NCI-H446 treated with DMSO at 0.1 percent for 48 hours (cell line): ENCODE measurements around the gene AHRR.

Experiments used
- DNase-seq: peaks from one replicate; lab custom pipeline; 2025; lab: John Stamatoyannopoulos, UW

Gene AHRR

DNA sequence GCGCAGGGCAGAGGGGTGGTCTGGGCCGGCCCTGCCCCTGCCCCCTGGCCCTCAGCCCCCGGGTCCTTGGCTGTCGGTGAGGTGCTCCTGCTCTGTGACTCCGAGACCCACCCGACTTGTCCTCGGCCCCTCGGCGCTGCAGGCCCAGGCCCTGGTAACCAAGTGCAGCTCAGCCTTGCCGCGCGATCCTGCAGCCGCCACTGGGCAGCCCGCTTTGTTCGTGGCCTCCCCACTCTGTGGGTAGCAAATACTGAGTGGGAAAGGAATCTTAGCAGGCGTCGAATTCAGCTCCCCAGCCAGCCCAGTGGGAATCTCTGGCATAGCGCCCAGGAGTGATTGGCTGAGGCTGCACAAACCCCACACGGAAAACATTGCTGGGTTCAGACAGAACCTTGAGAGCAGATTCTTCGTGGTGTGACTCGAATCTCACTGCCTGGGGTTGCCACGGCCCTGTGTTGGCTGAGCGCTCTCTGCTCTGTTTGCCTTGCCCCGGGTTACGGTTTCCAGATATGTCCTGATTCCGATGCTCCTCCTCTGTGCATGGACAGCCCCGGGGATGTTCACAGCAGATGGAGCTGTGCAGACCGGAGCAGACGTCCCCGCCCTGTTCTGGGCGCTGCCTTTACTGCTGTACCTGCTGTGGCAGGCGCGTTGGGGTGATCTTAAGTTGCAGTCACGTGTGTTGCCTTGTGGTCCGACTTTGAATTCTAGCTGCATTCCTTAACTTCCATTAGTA lies 108.1 kb downstream of the AHRR start:
- no peak for DNase-seq

DNA sequence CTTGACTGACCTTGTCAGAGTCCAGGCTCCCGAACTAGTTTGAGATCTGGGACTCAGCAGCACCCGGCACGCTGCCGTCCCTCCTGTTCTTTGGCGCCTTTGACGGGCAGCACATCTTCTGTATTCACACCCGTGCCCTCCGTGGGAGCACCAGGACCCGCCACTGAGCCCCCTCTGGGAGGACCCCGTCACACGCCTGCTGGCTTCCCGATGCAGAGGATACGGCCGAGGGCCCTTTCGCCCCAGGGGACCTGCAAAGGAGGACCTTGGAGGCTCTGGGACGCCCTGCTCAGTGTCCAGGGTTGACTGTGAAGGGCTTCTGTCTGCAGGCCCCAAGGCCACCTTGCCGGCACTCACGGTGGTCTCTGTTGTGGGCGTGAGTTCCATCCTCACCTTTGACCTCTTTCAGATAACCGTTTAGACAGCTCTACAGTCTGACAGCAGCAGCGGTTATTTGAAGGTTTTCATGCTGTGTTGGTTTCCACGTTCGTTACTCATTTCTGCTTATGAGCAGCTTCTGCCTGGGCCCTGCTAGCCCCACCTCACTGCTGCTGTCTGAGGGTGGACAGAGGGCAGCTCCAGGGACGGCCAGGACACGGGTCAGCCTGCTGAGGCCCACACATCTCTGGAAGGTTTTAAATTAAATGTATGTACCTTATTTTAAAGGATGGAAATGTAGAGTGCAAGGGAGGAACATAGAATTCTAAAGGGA lies 108.9 kb downstream of the AHRR start:
- no peak for DNase-seq

DNA sequence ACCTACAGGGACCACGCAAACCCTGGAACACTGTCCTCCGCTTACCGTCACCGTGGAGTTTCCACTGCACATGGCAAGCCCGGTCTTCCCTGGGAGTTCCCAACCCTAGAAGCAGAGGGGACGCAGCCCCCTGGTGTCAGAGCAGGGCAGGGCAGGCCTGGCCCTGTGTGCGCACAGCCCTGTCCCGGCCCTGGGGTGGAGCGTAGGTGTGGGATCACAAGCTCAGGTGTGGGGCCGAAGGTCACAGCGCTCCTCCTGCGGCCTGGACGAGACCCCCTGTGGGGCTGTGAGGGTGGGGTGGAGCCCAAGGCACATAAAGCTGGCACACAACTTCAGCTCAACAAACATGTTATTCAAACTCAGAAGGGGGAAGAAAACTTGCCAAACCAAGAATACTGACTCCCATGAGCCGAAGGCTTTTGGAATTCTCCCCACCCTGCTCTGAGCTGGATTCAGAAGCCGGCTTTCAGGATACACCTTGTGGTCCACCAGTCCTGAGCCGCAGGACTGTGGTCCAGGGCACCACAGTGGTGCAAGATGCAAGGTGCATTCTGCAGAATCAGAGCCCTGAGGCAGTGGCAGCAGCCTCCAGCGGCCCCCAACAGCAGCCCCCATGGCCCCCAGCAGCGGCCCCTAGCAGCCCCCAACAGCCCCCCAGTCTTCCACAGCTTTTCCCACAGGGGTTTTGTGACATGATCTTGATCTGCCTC lies 109.6 kb downstream of the AHRR start:
- DNase-seq = no peak

DNA sequence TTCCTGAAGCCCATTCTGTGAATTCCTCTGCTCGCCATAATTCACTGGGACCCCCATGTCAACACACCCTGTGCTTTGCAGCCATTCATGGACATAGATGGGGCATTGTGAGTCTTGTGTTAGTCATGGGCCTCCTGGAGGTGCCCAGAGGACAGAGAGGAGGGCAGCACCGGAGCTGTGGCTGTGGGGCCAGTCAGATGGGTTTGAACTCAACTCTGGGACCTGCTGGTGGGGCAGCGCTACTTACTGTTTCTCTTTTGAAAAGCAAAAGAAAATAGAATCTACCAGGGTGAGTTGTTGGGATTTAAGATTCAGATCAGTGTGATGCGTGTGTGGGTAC lies 110.2 kb downstream of the AHRR start:
- DNase-seq = no peak

DNA sequence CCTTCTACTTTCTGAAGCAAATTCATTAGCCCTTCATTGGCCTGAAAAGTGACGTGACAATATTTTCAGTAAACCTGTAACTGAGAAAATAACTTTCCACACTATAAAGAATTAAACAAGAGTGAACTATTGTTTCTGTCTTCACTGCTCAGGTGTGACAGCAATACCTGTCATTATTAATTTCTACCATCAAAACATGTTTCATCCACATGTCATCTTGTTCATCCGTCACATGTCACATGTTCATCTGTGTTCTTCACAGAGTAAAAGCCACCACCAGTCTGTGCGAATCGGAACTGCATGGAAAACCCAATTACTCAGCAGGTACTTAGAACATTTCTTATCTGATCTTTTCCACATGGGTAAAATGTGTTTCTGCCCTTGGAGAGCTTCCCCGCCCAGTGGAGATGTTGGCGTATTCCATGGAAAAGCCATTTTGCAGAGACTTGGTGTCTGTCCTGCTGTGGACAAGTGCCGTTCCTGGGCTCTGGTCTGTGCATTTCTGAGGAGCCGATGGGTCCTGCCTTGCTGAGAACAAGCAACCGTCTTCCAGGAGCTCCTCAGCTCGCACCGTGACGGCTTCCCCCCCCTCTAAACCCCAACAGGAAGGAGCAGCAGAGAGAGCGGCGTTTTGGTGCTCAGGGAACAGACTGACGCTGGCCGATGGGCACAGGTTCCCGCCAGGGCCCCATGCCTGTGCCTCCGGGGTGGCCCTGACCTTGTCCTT lies 110.8 kb downstream of the AHRR start:
- no peak for DNase-seq

DNA sequence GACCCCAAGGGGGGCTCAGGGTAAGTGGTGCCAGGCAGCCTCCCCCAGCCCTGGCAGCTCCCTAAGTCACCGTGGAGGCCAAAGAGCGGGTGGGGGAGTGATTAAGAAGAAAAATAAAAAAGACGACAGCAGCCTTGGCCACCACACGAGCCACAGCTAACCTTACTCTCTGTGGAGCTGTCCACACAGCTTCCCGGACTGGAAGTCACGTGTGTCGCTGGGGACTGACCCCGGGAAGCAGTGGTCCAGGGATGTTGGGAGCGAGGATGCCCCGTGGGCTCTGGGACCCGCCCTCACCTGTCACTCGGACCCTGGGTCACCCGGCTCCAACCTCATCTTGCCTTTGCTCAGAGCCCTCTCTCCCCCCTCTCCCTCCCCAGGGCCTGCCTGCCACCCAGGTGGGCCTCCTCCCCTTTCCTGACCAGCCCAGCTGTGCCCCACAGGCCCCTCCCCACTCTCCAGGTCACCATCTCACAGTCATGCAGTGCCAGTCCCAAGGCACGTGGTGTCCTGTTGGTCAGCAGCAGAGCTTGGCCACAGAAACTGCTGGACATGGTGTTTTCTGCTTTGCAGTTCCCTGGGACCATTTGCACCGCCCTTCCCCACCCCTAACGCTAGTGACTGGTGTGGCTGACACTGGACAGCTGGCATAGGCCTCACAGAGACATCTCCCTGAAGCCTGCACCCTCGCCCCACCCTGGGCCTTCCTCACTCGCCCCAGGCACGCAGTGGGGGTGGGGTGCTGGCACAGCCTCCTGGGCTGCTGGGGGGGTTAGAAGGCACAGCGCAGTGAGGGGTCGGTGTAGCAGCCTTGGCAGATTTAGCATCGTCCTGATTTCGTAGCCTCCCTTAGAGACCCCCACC lies 111.6 kb downstream of the AHRR start:
- no peak for DNase-seq

DNA sequence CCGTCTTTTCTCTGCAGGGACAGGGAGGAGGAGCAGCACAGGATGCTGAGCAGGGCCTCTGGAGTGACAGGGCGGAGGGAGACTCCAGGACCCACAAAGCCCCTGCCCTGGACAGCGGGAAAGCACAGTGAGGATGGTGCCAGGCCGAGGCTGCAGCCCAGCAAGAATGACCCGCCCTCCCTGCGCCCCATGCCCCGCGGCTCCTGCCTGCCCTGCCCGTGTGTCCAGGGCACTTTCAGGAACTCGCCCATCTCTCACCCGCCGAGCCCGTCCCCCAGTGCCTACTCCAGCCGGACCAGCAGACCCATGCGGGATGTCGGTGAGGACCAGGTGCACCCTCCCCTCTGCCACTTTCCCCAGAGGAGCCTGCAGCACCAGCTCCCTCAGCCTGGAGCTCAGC lies 112.3 kb downstream of the AHRR start:
- no peak for DNase-seq

DNA sequence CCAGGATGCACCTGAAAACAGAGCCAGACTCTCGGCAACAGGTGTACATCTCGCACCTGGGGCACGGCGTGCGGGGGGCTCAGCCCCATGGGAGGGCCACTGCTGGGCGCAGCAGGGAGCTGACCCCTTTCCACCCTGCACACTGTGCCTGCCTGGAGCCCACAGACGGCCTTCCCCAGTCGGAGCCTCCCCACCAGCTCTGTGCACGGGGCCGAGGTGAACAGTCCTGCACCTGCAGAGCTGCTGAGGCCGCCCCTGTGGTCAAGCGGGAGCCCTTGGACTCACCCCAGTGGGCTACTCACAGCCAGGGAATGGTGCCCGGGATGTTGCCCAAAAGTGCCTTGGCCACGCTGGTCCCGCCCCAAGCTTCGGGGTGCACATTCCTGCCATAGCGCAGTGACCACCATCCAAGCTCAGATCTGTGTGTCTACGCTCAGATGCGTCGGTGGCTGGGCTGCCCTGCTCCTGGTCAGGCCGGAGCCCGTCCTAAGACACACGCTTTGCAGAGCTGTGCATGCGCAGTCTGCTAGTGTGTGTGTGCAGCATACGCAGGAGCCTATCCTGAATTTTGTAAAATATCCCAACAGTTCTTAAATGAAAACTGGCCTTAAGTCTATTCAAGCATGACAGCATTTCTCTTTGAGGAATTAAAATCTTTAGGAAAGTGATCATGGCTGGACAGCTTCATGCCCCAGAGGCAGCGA lies 113.1 kb downstream of the AHRR start:
- no peak for DNase-seq

DNA sequence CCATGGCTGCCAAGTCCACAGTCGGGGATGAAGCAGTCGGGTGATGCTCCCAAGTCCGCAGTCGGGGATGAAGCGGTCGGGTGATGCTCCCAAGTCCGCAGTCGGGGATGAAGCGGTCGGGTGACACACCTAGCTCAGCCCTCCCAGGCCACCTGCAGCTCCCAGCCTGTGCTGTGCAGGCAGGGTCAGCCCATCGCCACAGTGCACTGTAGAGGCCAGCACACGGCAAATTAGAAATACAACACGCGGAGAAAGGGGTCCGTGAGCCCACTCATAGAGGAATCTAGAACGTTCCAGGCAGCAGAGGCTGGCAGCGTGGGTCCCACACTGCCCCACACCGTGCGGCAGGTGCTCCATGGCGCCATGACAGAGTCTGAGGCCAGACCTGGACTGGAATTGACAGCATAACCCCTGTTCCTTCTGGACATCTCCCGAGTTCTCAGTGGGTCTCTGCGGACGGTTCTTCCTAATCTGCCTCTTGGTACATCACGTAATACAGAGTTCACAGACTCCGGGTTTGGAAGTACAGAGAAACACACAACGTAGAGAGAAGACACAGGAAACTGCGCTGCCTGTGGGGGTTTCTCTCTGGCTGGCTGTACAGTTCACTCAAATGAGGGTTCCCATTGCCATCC lies 113.8 kb downstream of the AHRR start:
- no peak for DNase-seq

DNA sequence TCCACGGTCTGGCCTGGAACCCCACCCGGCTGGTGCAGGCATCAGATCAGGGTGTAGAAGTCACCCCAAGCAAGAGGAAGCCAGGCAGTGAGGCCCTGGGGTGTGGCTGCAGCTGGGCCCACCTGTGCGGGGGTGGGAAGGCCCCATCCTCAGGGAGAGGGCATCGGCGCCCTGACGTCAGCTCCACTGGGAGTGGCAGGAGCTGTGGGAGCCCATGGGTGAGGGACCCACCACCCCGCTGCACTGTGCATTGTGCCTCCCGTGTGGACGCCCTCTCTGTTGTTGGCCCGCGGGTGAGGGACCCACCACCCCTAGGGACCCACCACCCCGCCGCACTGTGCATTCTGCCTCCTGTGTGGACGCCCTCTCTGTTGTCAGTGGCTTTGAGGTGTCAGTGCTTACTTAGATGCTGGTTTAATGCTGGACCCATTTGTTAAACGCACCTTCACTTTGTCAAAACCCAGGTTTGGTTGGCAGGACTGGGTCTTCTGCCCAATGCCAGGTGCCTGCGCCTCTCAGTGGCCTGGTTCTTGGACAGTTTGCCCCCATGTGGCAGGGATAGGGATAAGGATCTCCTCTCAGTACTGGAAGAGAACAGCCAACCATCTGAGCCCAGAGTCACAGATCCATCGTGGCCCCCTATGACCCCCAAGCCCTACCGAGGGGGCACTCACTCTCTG lies 114.6 kb downstream of the AHRR start:
- no peak for DNase-seq

DNA sequence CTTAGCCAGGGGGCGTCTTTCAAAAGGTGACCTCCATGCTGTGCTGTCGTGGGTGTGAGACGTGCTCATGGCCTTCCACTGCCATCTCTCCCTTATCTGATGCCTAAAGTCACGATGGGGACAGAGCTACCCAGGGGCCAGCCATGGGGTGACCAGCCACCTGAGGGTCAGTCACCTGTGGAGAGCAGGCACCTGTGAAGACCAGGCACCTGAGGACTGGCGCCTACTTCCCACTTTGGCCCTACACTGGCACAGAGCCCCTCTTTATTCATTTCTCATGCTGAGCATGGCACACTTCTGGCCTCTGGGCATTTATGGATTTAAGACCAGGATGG lies 115.1 kb downstream of the AHRR start:
- no peak for DNase-seq

DNA sequence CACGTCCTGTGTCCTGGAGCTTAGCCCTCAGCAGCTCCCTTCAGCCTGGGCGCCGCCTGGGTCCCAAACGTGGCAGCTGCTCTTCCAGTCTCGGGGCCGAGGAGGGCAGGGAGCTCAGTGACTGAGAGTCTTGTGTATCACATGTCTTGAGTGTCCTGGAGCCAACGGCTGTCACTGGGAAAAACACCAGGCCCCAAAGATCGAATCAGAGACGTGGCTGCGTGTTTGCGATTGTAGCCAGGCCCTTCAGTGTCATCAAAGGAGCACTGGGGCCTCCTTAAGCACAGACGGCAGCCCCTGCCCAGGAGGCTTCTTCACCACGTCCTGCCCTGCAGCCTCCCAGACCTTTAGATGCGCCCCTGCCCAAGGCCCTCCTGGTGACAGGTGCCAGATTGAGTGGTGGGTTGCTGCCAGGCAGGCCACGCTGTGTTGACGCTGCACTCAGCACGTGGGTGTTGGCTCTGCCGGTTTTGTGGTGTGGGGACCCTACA lies 115.8 kb downstream of the AHRR start:
- DNase-seq = no peak

DNA sequence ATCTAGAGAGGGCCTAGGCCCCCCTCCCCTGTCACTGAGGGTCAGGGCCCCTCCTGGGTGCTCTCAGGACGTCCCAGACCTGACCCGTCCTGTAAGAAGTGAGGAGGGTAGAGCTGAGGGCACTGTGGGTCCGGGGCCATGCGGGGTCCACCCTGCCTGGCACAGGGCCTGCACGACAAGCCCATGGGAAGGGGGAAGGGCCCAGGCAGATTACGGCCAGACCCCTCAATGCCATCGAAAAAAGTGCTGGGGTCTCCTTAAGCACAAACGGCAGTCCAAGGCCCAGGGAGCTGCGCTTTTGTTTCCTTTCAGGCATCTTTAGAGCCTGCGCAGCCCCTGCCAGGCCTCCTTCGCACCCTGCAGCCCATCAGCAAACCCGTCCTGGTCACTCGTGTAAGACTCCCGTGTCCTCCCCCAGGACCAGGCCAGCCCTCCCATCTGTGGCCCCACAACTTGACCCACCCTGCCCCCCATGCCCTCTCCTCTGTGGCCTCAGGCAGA lies 117.0 kb downstream of the AHRR start:
- no peak for DNase-seq

DNA sequence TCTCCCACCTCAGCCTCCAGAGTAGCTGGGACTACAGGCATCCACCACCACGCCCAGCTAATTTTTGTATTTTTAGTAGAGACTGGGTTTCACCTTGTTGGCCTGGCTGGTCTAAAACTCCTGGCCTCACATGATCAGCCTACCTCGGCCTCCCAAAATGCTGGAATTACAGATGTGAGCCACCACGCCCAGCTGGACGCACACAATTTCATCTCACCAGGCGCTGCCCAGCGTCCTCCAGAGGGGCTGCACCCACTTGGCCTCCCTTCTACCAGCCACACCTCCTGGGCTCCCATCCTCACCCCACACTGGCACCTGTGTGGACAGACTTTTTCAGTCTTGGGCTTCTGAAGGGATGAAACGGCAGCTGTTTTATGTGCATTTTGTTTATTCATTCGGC lies 117.7 kb downstream of the AHRR start:
- DNase-seq = no peak

DNA sequence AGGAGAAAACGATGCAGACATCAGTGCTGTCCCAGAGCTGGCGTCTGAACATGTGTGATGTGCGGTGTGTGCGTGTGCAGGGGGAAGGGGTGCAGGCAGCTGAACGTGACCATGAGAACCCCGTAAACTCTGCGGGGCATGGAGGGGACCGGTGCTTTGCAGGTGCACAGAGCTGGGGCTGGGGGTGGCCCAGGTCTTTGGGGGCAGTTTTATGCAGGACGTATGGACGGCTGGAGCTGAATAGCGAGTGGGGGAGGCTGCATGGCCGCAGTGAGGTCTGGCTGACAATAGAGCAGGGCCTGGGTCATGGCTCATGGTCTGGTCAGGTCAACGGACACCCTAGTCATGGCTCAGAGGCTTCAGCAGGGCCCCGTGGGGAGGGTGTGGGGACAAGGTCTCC lies 118.1 kb downstream of the AHRR start:
- no peak for DNase-seq

DNA sequence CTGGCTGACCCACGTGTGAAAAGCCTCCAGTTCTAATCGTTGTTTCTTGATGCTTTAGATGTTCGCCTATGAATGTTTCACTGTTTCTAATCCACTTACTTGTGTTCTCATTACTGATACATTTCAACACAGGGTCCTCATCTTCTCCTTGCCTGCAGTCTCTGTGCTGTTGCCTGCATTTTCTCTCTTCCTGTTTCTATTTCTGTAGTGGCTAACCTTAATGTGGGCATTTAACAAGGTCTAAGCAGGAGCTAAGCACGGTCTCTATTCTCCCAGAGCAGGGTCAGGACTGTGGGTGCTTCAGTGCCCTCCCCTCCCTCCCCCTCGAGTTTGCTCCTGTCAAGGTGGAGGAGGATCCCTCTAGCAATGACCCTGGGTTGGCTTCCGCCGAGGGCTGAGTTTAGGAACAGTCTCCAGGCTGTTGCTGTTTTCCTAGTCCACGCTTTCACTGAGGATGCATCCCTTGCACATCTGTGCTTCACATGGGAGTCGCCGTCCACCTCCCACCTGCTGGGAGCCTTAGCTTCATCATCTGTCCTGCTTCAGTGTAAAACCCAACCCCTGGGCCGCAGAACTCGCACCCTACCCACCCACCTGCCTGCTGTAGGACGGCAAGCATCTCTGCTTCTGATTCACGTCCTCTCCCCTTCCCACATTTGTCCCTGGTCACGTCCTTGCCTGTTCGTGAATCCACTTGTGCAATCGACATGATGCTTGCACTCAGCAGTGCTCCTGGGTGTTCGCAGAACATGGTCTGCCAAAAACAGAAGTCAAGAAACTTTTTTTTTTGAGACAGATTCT lies 119.1 kb downstream of the AHRR start:
- no peak for DNase-seq

DNA sequence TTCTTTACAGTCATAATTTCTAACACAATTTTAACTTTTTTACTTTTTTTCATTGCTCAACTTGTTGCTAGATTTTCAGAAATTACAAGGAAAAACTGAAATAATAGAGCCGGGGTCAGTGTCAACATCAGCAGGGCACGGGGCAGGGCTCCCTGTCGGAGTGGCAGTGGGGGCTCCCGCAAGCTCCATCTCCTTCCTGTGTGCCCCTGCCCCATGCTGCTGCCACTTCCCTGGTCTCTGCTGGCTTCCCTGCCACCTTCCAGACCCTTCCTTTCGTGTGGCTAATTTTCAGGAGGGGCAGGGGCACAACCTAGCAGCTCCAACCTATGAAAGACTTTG lies 120.5 kb downstream of the AHRR start:
- DNase-seq = no peak

DNA sequence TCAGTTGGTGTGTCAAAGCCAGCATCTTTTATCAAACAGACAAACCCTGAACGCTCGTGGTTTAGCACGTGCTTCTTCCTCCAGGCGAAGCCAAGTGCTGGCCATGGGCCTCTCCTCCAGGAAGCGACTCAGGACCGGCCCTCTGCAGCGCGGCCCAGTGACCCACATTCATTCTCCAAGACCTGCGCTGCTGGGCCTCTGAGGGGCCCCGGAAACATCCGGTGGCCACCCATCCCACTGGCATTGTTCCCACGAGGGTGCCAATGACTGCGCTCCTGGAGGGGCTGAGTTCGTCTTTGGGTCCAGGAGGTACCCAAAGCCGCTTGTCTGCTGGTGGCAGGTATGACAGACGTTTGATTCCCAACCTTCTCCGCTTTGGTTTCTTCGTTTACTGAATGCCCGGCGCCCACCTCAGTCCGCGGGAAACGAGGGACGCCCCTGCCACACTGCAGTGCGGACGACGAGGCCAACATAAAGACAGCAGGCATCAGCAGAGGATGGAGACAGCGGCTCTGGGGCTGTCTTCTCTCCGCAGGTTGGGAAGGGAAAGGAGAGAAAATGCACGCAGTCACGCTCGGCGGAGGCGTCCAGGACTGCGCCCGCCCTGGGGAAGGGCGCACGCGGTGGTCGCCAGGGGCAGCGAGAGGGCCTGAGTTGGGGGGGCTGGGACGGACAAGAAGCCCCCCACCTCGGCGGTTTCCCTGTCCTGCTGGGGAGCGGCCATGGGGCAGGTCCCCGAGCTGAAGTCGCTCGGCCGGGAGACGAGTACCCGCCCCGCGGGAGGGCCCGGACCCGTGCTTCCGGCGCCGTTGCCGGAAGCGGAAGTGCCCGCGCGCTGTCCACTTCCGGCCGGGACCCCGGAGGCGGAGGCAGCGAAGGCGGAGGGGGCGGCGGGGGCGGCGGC lies 121.1 kb downstream of the AHRR start, which contains the start of gene EXOC3:
EXOC3 (plus strand) TSS at position 842 of the 904 bp plus-strand sequence. CDS start 3,030 bp downstream, outside the sequence.
- peak; percentile 53 for DNase-seq
